Hepatocyte (in vitro differentiated cells): Measurements from ENCODE around the gene PPP1R14D. TPM values are rescaled to one million over a fixed set of nuclear protein-coding genes. Genes with fewer than 3 reads are reported as not detected.
A peak's percentile ranks its signal among the peaks of the same experiment; 100 is the strongest.

Source experiments
- DNase-seq: peaks from one replicate; pipeline ENCODE4 v3.0.0-alpha.2; 2016; ENCODE audit warnings: low spot score
- H2AFZ ChIP-seq: fragments of 200-600 bp; sonication (generic); 2 replicates; pipeline ENCODE4 v1.6.0; 2016; ENCODE audit warnings: antibody characterized with exemption, mild to moderate bottlenecking
- H3K27ac ChIP-seq: fragments of 200-600 bp; sonication (generic); 2 replicates; pipeline ENCODE4 v1.5.1; 2016; ENCODE audit warnings: mild to moderate bottlenecking
- H3K27me3 ChIP-seq: fragments of 200-600 bp; sonication (generic); 2 replicates; pipeline ENCODE4 v1.6.1; 2016
- H3K36me3 ChIP-seq: fragments of 200-600 bp; sonication (generic); replicated peaks from 2 replicates; pipeline ENCODE4 v1.5.1; 2016; ENCODE audit warnings: low read depth; ENCODE audit not compliant: insufficient read depth
- H3K4me1 ChIP-seq: fragments of 200-600 bp; sonication (generic); 2 replicates; pipeline ENCODE4 v1.5.1; 2016; ENCODE audit warnings: mild to moderate bottlenecking, moderate library complexity; ENCODE audit not compliant: insufficient read depth
- H3K4me2 ChIP-seq: fragments of 200-600 bp; sonication (generic); 2 replicates; pipeline ENCODE4 v1.6.0; 2016
- H3K4me3 ChIP-seq: fragments of 200-600 bp; sonication (generic); 2 replicates; pipeline ENCODE4 v1.5.1; 2016; ENCODE audit warnings: mild to moderate bottlenecking
- H3K79me2 ChIP-seq: fragments of 200-600 bp; sonication (generic); 2 replicates; pipeline ENCODE4 v1.6.0; 2017; ENCODE audit warnings: mild to moderate bottlenecking
- H3K9me2 ChIP-seq: fragments of 200-600 bp; sonication (generic); replicated peaks from 2 replicates; pipeline ENCODE4 v1.6.0; 2017; ENCODE audit warnings: mild to moderate bottlenecking; ENCODE audit not compliant: insufficient read depth
- H3K9me3 ChIP-seq: fragments of 200-600 bp; sonication (generic); 2 replicates; pipeline ENCODE4 v1.5.1; 2016; ENCODE audit warnings: low read depth, mild to moderate bottlenecking
- H4K20me1 ChIP-seq: fragments of 200-600 bp; sonication (generic); 2 replicates; pipeline ENCODE4 v1.6.0; 2016; ENCODE audit warnings: mild to moderate bottlenecking; ENCODE audit not compliant: insufficient read depth, poor library complexity, severe bottlenecking
- EZH2 ChIP-seq: fragments of 200-600 bp; sonication (generic); IDR thresholded peaks from 2 replicates; pipeline ENCODE4 v1.6.1; 2016; ENCODE audit warnings: antibody characterized with exemption, mild to moderate bottlenecking, borderline replicate concordance
- EZH2phosphoT487 ChIP-seq: fragments of 200-600 bp; sonication (generic); IDR thresholded peaks from one replicate; pipeline ENCODE4 v1.6.1; 2018; ENCODE audit warnings: antibody characterized with exemption, mild to moderate bottlenecking, low read depth, moderate library complexity; ENCODE audit not compliant: unreplicated experiment, severe bottlenecking
- WGBS: methylation state at CpG from one replicate; pipeline ENCODE4 v1.1.6; 2016; ENCODE audit warnings: low lambda C conversion rate; ENCODE audit errors: missing lambda C conversion rate; 5-methylcytosine and 5-hydroxymethylcytosine counted together
- polyA plus RNA-seq: library from polyadenylated mRNA; unstranded; fragments of >200 nt; fragmentation: Nextera tagmentation; extraction: Ambion mirVana; gene quantifications from 2 replicates; pipeline ENCODE4 v1.2.1, GENCODE V29; 2016
- total RNA-seq: library from RNA; depleted of rRNA; stranded (reverse); fragments of >200 nt; gene quantifications from 2 replicates; pipeline ENCODE4 v1.2.3, GENCODE V29; 2014
- TF ChIP-seq, protein P1 (sequence below): fragments of 200-600 bp; sonication (generic); IDR thresholded peaks from 2 replicates; pipeline ENCODE4 v1.5.1; 2016; ENCODE audit warnings: antibody characterized with exemption, mild to moderate bottlenecking; ENCODE audit not compliant: poor library complexity

PPP1R14D gene
- total and polyA plus RNA-seq, 2 experiments from 2014 or later = 0.47 TPM; not detected in 1

GRCh38 chr15:40846841-40847222 lies 18.3 kb upstream of the PPP1R14D start:
- Histone ChIP-seq H3K79me2 (peaks cover 71% of the 10 kb centered on the region), H3K4me2 (peak overlapping the region; percentile 72), H3K4me3 (peak overlapping the region; percentile 2), H4K20me1 (no peaks in the 10 kb centered on the region), H2AFZ (no peak overlapping the region), H3K27me3 (no peaks in the 10 kb centered on the region), H3K27ac (peak overlapping the region; percentile 97), H3K4me1 (peaks cover 8% of the 10 kb centered on the region), H3K36me3 (no peaks in the 10 kb centered on the region), H3K9me2 (no peaks in the 10 kb centered on the region), H3K9me3 (no peaks in the 10 kb centered on the region)
- peak; percentile 65 for DNase-seq
- no peak for TF ChIP-seq EZH2phosphoT487
- TF ChIP-seq, protein P1, sequence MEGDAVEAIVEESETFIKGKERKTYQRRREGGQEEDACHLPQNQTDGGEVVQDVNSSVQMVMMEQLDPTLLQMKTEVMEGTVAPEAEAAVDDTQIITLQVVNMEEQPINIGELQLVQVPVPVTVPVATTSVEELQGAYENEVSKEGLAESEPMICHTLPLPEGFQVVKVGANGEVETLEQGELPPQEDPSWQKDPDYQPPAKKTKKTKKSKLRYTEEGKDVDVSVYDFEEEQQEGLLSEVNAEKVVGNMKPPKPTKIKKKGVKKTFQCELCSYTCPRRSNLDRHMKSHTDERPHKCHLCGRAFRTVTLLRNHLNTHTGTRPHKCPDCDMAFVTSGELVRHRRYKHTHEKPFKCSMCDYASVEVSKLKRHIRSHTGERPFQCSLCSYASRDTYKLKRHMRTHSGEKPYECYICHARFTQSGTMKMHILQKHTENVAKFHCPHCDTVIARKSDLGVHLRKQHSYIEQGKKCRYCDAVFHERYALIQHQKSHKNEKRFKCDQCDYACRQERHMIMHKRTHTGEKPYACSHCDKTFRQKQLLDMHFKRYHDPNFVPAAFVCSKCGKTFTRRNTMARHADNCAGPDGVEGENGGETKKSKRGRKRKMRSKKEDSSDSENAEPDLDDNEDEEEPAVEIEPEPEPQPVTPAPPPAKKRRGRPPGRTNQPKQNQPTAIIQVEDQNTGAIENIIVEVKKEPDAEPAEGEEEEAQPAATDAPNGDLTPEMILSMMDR = no peak
- TF ChIP-seq EZH2 = no peak

GRCh38 chr15:40845511-40846284 lies 17.2 kb upstream of the PPP1R14D start:
- Histone ChIP-seq H3K4me2 (peak overlapping the region; percentile 90), H3K4me1 (peaks cover 8% of the 10 kb centered on the region), H2AFZ (no peak overlapping the region)

GRCh38 chr15:40845036-40845435 lies 16.5 kb upstream of the PPP1R14D start:
- H3K79me2 ChIP-seq = peaks cover 58% of the 10 kb centered on the region
- DNase-seq = peak; percentile 4
- H4K20me1 ChIP-seq = no peaks in the 10 kb centered on the region
- peaks cover 8% of the 10 kb centered on the region for H3K4me1 ChIP-seq
- WGBS = 42% methylated on average over 12 of the region's 12 CpGs
- no peaks in the 10 kb centered on the region for H3K27me3 ChIP-seq
- H3K9me3 ChIP-seq = no peaks in the 10 kb centered on the region
- H2AFZ ChIP-seq = peak overlapping the region; percentile 83
- H3K4me2 ChIP-seq = peak overlapping the region; percentile 90
- no peak for TF ChIP-seq EZH2phosphoT487
- no peak for TF ChIP-seq EZH2
- TF ChIP-seq, protein P1 = no peak
- H3K36me3 ChIP-seq = no peaks in the 10 kb centered on the region
- H3K4me3 ChIP-seq = peak overlapping the region; percentile 69
- H3K9me2 ChIP-seq = no peaks in the 10 kb centered on the region
- H3K27ac ChIP-seq = peak overlapping the region; percentile 96

More at GRCh38 chr15:40845511-40846284, 17.2 kb upstream of the PPP1R14D start:
- TF ChIP-seq EZH2 (no peak), EZH2phosphoT487 (no peak)
- TF ChIP-seq, protein P1 = no peak
- DNase-seq = peak; percentile 93
- Histone ChIP-seq H3K27me3 (no peaks in the 10 kb centered on the region), H3K9me2 (no peaks in the 10 kb centered on the region), H3K4me3 (peak overlapping the region; percentile 69), H3K36me3 (no peaks in the 10 kb centered on the region), H4K20me1 (no peaks in the 10 kb centered on the region), H3K27ac (peak overlapping the region; percentile 97), H3K9me3 (no peaks in the 10 kb centered on the region), H3K79me2 (peaks cover 64% of the 10 kb centered on the region)
- WGBS = 60% methylated on average over 8 of the region's 8 CpGs
